NCI-H446 treated with DMSO at 0.1 percent for 48 hours (cell line): ENCODE results near the gene SAMD1.

Source experiments
- DNase-seq: peaks from one replicate; lab custom pipeline; 2025; lab: John Stamatoyannopoulos, UW

Gene SAMD1

GRCh38 chr19:14089662-14090508 lies 666 bp downstream of the SAMD1 start:
- no peak for DNase-seq

DNA sequence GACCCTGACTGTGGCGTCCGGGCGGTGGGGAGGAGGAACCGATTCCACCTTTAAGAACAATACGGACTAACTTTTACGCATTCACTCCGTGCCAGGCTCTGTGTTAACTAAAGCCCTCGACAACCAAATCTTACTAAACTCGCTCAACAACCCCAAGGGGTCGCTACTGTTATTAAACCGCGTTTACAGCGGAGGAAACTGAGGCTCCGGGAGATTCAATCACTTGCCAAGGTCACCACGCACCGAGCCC lies 1.2 kb downstream of the SAMD1 start:
- DNase-seq, result no peak

DNA sequence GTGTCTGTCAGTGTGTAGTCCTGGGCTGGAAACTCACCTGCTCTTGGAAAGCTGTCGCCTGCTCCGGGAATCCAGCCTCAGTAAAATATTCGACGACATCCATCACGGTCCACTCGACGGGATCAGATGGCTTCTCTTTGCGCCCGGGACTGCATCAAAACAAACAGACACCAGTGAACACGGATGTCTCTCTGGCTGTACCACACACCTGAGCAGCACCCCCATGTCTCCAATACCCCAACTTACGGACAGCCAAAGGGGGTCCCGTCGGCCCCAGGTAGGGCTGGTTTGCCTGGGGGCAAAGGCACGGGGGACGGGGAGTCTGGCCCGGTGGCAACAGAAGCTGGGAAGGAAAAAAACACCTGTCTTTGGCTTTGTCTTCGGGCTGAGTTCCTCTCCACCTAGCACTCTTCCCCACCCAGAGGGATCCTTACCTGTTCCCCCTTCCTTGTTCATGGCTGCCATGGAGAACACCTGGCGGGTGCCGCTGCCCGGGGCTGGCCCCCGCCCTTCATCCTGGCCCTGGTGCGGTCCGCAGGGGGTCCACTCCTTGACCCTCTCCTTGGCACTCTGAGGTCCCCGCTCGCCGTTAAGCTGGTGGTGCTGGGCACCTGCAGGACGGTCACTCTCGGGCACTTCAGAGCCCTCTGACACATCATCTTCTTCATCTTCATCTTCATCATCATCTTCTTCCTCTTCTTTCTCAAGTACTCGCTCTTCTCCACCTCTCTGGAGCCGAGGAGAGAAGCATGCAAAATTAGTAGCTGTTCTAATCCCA lies 1.7 kb downstream of the SAMD1 start:
- DNase-seq, result no peak

DNA sequence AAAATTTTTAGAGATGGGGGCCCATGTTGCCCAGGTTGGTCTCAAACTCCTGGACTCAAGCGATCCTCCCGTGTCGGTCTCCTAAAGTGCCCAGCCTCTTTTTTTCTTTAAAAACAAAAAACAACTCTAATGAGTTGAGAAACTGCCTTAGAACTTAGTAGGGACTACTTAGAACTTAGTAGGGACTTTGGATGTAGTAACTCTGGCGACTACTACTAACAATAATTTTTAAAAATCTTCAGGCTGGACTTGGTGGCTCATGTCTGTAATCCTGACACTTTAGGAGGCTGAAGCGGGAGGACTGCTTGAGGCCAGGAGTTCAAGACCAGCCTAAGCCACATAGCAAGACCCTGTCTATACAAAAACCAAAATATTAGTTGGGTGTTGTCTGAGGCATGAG lies 4.5 kb downstream of the SAMD1 start:
- no peak for DNase-seq

DNA sequence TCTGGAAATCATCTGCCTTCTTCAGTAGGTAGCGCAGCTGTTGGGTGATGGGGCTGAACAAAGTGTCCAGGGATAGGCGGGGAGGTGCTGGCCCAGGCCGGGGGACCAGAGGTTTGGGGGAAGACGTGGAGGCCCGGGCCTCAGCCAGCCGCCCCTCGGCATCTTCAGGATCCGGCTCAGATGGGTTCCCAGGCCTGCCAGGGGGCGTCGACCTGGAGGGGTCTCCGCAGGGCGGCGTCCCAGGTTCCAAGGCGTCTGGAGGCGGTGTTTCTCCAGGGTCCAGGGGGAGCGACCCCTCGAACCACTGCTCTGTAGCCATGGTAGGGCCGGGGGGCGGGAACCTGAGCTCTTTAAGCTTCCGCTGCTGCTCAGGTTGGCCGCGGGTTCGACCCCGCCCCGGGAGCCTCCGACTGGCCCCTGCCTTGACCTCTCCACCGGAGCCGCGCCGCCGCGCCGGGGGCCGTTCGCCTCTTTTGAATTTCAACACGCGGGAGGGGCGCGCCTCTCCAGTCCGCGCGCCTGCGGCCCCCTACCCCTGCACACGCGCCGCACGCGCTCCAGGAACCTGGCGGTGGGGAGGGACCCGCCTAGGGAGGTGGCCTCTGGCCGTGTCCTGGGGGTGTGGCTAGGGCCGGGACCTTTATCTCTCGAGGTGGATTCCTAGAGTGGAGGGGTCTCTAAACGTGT lies 5.1 kb downstream of the SAMD1 start, which contains the start of gene C19orf67:
TSS of gene C19orf67 (minus strand) at position 475 of the 687 bp plus-strand sequence. CDS start at position 319, 156 bp downstream.
- no peak for DNase-seq

GRCh38 chr19:14082675-14082960 lies 7.9 kb downstream of the SAMD1 start:
- no peak for DNase-seq

- no peak for DNase-seq
Measured at GRCh38 chr19:14081797-14082674, 8.5 kb downstream of the SAMD1 start.

- DNase-seq, result peak; percentile 99
Measured at GRCh38 chr19:14080887-14081796, 9.4 kb downstream of the SAMD1 start.

DNA sequence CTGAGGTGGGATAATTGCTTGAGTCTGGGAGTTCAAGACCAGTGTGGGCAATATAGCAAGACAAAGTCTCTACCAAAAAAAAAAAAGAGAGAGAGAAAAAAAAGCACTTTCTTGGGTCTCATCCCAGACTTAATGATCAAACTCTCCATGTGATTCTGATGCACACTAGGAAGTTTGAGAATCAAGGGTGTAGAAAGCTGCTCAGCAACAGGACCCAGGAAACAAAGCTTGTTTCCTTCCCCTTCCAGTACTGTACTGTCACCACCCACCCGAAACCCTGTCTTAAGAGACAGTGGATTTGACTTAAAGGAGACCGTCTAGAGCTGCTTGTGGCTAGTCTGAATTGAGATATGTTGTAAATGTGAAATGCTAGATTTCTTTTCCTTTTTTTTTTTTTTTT lies 12.1 kb downstream of the SAMD1 start:
- no peak for DNase-seq

DNA sequence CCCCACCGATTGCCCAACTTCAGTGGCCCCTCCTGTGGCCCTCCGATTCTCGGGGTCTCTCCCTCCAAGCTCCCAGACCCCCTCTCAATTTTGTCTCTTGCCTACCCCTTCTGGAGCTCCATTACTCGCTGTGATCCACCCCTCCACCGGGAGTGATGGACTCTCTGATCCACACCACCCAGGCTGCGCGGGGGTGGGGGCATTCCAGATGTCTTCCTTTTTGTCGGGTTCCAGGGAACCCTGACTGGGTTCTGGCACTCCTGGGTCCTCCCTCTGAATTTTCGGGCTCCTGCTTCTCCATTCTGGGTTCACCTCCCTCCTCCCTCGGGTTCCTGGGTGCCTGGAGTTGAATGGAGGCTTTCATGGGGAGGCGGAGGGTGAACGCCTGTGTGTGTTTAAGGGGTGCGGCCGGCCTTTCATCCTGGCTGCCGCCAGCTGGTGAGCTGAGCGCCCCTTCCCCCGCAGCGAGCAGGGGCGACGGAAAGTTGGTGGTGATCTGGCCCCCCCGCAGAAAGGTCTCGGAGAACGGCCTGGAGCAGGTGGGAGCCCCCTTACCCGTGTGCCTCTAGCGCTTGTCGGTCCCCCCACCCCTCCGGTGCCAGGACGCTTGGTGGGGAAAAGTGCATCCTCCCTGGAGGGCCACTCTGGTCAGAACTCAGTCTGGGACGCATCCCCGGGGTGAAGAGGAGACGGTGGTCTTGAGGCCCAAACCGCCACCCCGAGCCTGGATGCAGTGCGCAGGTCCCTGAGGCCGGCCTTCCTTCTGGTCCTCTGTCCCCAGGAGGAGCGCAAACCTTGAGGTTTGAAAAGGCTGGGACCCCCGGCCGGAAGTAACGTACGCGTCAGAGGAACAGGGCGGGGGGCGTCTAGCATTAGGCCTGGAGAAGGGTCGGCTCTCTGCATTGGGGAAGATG lies 16.4 kb downstream of the SAMD1 start:
- DNase-seq, result no peak

DNA sequence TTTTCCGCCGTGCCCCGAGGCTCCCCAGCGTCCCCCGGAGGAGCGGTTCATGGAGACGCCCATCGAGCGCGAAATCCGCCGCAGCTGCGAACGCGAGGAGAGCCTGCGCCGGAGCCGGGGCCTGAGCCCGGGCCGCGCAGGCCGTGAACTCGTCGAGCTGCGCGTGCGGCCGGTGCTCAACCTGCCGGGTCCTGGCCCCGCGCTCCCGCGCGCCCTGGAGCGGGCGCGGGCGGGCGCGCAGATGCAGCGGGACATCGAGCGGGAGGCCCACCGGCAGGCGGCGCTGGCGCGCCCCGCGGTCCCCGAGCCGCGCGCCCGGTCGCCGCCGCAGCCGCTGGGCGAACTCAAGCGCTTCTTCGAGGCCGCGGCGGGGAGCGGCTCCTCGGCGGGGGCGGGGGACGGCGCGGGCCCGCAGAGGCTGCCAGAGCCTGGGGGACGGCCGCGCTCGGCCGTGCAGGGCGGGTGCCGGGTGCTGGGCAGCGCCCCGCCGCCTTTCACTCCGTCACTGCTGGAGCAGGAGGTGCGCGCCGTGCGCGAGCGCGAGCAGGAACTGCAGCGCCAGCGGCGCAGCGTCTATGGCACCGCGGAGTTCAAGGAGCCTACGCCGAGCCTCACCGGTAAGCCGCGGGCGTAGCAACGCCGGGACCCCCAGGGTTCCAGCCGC lies 17.2 kb downstream of the SAMD1 start:
- DNase-seq, result peak; percentile 35

DNA sequence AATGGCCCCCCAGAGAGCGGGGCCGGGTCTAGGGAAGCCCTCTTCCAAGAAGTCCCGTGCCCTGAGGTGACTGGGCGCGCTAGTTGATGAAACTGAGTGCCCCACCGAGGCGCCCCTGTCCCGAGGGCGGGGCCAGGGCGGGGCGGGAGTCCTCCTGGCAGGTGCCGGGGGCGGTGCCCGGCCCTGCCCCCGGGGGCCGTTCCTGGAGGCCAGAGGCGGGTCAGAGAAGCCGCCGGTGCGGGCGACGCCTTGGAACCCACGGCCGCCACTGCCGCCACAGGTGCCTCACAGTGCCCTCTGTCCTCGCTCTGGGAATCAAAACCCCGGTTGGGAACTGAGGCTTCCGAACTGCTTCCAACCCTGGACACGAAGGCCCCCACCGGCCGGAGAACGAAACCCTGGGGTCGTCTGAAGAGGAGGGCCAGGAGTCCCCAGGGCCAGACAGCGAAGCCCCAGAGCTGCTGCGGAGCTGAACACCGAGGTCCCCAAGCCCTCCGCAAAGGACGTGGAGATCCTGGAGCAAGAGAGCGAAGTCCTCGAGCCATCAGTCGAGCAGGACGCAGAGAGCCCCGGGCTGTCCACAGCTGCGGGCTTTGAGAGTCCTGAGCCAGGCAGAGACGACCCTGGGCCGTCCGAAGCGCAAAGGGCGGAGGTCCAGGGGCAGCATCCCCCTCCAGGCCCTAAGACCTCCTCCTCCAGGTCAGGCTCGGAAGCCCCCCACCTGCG lies 17.9 kb downstream of the SAMD1 start, which contains the start of gene MISP3:
TSS of gene MISP3 (plus strand) at position 252 of the 726 bp plus-strand sequence. CDS start 524 bp downstream, outside the sequence.
- DNase-seq, result no peak

DNA sequence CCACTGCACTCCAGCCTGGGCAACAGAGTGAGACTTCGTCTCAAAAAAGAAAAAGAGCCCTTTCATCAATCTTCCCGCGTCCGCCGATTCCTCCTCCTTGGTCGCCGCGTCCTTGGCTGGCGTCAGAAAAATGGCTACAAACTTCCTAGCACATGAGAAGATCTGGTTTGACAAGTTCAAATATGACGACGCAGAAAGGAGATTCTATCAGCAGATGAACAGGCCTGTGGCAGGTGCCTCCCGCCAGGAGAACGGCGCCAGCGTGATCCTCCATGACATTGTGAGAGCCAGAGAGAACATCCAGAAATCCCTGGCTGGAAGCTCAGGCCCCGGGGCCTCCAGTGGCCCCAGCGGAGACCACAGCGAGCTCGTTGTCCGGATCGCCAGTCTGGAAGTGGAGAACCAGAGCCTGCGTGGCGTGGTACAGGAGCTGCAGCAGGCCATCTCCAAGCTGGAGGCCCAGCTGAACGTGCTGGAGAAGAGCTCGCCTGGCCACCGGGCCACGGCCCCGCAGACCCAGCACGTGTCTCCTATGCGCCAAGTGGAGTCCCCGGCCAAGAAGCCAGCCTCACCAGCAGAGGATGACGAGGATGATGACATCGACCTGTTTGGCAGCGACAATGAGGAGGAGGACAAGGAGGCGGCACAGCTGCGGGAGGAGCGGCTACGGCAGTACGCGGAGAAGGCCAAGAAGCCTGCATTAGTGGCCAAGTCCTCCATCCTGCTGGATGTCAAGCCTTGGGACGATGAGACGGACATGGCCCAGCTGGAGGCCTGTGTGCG lies 20.1 kb downstream of the SAMD1 start:
- DNase-seq, result no peak

DNA sequence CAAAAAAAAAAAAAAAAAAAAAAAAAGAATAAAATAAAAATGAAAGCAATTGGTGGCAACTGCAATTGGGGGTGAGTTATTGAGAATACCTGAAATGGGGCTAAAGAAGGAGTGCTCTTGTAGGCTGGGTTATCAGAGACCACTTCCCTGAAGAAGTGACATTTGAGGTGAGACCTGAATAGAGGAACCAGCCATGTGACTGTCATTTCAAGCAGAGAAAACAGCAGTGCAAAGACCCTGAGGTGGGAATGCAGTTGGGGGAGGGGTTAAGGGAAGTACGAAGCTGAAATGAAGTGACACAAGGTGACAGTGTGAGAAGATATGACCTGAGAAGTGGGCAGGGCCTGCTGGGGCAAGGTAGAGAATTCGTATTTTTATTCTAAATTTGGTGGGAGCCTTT lies 24.4 kb downstream of the SAMD1 start:
- no peak for DNase-seq

- no peak for DNase-seq
Measured at GRCh38 chr19:14063105-14063504, 27.4 kb downstream of the SAMD1 start.

DNA sequence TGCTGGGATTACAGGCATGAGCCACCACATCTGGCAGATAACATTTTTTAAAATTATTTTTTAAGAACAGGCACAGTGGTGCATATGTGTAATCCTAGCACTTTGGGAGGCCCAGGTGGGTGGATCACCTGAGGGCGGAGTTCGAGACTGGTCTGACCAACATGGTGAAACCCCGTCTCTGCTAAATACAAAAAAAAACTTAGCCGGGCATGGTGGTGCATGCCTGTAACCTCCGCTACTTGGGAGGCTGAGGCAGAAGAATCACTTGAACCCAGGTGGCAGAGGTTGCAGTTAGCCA lies 28.0 kb downstream of the SAMD1 start:
- no peak for DNase-seq

GRCh38 chr19:14061751-14062557 lies 28.6 kb downstream of the SAMD1 start, which contains the start of gene PALM3:
Gene PALM3, minus strand, starts transcription at chr19:14062076. Its CDS starts 96 bp downstream, at chr19:14061980.
- no peak for DNase-seq
